ENCODE results near the gene AXIN2.
"Not testable (repeated sequence)": the region's sequence is repeated elsewhere in the genome, so short reads cannot be mapped to it uniquely, and the experiment has no call there.

Gene AXIN2

DNA sequence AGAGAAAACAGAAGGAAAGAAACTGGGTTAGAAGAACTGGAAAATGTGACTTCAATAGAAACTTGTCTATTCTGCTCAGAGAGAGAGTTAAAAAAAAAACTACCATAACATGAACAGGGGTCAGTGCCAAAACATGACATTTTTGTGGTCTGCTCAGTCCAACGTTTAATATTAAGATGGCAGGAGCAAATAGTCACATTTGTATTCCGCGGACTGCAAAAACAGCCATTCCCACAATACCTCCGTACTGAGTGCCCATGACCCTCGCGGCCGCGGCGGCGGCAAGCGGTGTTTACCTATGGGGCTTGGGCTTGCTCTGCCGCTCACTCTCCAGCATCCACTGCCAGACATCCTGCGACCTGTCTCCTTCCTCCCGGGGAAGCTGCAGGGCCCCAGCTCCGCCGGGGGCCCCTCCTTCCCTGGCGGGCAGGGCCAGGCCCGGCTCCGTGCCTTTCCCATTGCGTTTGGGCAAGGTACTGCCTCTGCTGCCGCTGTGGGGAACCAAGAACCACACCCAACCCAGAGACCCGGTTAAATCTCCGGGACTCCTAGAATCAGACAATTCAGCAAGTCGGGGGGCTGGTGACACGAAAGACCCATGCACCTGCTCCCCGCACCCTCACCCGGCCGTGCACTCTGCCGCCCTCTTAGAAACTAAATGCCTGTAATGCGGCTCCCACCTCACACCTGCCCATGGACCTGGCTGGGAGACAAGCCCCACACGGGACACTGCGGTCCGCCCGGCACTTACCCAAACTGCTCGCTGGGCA lies 24.7 kb downstream of the AXIN2 start:
- no peak for DNase-seq

DNA sequence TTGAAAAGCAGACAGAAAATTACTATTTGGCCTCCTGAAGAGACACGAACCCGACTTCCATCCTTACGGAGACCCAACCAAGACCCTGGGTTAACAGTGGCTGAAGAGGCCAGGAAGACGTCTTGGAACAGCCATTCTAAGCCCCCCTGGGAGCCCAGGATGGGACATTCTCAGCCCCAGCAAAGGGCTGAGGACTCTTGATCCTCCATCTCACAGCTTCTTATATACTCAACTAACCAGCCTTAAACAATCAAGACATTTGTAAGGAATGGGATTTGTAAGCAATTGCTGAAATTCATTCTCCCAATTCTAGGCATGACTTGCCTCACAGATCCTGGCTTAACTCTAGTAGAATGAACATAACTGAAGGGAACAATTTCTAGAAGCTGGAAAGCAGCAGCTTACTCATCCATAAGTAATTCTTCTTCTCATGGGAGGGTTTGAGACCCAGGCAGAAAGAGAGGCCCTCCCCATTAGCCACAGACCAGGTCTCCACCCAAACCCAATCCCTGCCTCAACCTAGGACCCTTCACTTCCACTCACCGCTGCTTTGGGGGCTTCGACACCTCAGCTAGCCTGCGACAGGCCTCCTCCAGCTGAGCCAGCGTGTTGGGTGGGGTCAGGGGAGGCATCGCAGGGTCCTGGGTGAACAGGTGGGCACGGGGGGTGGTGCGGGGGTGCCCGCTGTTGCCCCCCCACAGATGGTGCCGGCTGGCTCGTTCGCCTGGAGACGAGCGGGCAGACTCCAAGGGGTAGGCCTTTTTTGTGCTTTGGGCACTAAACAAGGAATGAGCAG lies 25.5 kb downstream of the AXIN2 start:
- no peak for DNase-seq

DNA sequence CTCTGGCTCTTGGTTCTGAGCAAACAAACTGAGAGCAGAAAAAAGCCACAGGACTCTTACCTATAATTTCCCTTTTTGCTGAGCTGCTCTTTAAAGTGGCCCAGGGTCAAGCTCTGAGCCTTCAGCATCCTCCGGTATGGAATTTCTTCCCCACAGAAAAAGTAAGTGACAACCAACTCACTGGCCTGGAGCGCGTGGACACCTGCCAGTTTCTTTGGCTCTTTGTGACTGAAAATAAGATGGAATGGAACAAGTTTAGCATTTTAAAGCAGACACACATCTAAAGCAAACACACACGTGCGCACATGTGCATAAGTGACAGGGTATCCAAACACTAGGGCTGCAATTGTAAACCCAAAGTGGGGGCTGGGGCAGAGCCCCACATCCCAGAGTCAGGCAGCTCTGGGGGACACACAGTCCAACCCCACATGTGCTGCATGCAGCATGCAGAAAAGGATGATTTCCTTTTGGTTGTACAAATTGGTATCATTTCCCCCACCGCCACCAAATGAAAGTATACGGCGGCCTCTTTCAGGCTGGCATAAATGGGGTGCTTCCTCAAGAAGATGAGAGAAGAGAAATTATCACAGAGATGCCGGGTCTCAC lies 27.5 kb downstream of the AXIN2 start:
- DNase-seq = no peak

DNA sequence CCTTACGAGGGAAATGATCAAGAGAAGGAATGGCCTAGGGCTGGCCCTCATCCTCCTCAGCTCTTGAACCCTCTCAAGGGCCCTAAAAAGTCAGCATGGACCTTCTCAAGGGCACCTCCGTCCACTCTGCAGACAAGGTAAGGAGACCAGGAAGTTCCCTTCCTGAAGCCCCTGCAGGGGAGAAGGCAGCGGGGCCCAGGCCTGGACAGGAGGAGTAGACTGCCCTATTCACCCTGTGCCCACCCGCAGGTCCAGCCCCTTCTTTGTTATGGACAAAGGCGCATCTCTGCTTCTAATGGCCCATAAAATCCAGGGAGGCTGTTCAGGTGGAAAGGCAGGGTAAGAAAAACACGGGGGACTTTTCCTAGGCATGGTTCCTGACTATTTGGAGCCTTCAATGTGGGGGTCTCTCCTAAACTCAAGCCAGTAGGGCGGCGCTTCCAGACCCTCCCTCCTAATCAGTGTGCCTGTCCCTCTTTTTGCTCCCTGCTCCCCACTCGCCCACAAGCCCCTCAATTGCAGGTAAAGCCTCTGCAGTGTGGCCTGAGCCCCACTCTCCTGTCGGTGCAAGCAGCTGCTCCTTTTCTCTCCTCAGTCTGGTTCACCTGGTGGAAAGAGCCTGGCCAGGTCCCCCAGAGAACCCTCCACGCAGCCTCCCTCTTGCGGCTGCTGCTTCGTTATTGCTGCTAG lies 28.2 kb downstream of the AXIN2 start:
- no peak for DNase-seq

DNA sequence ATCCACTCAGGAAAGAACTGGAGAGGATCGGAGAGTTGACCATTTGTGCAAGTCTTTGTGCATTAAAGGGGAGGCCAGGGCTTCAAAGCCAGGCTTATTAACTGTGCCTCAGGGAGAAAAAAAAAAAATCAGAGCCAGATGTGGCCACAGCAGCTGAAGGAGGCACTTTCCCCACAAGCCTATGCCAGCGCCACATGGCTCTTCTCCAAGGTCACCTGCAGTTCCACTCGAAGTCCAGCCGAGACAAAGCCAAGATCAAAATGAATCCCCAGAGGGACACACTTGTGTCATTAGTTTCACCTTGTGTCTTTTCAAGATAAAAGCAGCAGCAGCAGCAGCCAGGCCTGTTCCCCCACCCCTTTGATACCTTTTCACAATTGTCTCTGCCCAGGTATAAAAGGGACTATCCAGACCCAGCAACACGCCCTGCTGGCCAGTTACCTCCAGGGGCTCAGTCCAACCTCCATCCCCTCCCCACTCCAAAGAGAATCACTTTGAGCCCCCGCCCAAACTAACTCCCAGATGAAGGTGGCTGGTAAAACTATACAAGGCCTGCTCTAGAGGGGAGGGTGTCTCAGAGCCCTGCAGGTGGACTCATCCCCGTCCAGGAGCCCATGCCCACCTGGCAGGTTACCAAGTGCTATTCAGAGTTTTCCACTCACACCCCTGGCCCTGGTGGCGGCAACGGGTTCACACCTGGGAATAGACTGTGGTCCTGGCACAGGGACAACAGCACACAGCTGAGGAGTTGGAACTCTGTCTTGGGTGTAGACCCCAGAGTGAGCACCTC lies 29.2 kb downstream of the AXIN2 start:
- DNase-seq = no peak

DNA sequence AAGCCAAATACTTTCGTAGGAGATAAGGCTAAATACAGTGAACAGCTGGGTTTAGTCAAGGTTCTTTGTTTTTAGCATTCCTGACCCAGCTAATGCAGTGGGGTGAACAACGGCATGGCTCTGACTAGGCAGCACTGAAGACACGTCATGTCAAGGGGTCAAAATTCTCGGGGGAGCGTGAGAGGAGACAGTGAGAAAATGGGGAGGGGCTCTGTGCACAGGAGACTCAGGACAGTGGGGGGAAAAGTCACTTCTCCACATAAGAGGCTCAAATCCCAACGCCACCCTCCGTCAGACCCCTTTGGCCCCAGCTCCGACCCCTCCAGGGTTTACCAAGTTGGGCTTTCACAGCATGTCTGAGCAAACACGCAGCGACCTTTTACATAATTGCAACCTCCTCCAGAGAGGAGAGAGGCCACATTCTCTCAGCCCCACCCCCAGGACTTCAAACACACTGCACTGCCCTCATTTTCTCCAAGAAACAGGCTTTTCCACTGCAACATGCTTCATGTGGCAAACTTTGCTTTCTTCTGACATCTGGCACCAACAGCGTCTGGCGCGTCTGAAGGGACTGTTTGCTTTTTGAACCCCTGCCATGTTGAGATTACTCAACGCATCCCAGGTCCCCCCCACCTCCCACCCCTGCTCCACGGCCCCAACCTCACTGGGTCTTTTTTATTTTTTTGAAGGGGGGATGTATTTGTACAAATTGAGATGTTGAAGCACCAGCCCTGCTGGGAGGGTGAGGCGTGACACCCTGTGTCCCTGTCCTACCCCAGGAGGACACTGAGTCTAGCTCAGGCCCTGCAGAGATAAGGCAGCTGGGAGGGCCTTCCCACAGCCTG lies 30.0 kb downstream of the AXIN2 start:
- DNase-seq = no peak

DNA sequence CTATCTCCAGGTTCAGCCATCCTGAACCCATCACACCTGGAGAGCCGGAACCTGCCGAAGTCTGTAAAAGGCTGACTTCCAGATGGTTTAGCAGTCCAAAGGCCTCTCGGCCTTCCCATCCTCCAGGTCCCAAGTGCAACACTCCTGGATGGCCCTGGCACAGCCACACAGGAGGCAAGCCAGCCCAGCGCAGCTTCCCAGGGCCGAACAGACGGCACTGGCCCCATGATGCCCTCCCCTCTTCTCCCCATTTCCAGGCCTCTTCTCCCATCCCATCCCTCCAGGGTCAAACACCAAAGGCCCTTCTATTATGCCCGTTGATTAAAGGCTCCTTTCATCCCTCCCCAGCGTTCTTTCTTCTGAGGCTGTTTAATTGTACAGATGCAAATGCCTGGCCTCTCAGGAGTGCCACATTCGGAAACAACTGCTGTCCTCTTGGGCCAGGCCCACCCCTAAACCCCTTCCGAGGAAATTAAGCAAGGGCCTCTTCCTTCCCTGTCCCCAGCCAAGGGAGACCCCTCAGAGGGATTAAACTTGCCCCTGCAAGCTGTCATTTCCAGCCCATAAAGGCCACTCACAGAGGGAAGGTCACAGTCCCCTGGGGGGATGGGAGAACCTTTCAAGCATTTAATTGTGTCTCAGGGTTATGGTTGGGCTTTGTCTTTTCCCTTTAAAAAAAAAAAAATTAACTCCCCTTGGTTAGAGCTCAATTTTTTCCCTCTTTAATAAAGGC lies 30.8 kb downstream of the AXIN2 start:
- no peak for DNase-seq

DNA sequence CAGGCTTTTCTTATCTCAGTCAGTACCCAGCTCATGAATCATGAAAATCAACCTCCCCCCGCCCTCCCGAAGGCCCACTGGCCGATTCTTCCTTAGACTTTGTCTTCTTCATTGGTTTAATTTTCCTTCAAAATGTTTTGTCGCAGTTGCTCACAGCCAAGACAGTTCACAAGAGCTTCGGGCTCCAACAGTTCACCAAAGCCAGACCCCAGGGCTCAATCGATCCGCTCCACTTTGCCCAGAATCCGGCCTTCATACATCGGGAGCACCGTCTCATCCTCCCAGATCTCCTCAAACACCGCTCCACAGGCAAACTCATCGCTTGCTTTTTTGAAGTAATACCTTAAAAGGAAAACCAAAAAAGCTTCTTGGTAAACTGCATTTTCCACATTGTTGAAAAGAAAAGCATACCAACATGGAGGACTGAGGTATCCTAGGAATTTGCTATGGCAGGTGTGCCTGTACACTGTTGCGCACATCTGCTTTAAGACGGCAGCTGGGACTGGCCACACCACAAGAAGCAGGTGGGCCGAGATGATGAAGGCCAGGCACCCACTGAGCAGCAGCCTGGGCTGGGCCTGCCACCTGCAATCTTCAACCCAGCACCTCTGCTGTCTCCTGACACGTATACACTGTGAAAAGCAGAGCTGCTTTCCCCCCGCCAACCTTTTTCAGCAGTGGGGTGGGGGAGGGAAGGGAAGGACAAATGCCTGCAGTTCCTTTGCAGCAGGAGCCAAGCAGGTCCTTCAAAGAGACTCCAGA lies 31.5 kb downstream of the AXIN2 start:
- DNase-seq = no peak

DNA sequence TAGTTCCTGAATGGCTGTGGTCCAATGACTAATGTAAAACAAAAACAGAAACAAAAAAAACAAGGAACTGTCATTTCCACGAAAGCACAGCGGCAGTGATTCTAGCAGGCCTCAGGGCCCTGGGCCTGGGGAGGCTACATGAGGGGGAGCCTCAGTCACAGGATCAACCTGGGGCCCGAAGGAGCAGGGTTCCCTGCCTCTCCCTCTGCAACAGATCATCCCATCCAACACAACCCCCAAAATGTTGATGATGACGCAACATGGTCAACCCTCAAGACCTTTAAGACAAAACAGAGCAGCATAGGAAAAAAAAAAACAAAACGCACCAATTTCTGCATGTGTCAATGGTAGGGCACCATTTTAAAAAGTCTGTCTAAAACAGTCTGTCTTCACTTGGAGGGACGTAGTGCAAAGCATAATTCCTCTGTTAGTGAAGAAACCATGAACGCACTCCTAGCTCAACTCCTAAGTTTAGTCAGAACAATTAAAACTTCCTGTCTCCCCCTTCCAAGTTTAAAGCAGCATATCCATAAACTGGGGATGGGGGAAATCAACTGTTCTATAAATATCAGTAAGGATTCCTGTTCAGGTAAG lies 32.3 kb downstream of the AXIN2 start:
- no peak for DNase-seq

DNA sequence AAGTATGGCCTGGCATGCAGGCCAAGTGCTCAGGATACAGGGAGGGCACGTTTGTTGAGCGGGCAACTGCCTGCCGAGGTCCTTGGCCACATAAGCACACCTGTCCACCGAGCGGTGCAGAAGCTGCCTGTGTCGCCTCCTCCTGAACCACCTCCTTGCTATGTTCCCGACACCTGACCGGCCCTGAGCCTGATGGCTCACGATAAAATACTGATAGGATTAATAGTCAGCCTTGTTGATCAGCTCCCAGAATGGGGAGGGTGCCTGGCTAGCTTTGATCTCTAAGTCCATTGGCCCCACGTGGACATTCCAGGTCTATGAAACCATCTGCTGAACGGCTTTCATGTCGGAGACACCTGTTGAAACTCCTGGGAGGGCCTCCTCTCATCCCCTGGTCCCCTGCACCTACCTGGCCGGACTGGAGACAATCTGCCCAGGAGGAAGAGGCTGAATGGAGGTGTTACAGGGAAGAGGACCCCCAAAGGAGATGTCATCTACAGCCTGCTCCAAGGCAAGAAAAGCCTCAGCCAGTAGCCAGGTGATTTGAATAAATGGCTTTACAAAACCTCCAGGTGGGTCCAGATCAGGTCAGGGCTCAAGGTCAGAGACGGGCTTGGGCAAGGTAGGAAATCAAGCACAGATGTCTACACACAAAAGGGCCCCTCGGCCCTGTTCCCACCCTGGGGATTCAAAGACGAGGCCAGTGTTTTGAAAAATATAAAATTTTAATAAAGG lies 33.4 kb downstream of the AXIN2 start:
- DNase-seq = no peak

DNA sequence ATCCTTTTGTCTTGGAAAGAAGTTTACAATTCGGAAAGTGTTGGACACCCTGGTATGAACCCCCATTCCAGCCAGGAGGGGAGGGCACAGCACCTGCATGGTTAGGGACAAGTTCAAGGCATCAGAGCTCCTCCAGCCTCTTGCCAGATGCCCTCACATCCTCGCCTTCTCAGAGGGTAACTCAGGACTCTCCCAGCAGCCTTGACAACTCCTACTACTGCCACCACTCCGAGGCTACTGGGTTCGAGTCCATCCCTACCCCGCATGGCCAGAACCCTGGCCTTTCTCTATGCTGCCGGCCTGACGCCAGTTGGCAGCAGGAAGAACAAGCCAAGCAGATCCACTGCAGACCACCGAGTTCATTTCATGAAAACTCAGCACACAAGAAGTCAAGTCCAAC lies 34.1 kb downstream of the AXIN2 start:
- DNase-seq = no peak

DNA sequence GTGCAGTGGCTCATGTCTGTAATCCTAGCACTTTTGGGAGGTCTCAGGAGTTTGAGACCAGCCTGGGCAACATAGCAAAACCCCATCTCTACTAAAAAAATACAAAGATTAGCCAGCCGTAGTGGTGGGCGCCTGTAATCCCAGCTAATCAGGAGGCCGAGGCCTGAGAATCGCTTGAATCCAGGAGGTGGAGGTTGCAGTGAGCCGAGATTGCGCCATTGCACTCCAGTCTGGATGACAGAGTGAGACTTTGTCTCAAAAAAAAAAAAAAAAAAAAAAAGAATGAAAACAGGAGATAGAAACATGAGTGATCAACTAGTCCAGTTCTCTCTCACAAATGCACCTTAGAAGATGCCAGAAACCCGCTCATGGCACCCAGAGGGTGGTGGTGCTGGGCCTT lies 34.6 kb downstream of the AXIN2 start:
- DNase-seq = not testable (repeated sequence)

DNA sequence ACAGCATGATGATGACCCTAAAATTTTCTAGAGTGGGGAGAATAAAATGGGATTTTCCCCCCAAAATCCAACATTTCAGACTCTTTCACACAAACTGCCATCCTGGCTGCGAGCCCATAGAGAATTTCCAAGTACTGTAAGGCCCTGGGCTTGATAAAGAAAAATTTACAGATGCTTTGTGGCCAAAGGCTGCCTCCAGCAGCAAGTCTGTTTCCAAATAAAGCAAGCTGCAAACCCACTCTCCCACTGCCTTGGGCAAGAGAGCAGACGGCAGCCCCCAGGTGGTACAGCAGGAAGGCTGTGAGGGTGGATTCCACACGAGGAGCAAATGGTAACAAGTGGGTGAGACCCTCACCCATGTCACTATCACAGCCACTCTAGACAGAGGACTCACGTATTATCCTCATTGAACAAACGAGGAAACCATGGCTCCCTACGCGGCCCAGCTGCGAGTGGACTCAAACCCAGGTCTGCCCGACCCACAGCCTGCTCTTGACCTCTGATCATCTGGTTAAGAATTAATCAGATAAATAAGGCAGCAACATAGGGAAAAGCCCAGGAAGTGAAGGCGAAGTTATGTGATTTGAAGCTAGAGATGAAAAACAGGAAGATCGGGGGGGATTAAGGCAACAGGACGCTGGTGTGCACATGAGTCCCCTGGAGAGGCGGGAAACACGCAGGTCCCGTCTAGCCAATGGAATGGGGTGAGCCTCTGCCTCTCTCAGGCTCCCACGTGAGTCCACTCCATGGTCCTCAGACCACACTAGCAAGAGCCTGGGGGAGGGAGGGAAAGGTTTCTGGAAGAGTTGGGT lies 37.4 kb downstream of the AXIN2 start:
- DNase-seq = no peak

DNA sequence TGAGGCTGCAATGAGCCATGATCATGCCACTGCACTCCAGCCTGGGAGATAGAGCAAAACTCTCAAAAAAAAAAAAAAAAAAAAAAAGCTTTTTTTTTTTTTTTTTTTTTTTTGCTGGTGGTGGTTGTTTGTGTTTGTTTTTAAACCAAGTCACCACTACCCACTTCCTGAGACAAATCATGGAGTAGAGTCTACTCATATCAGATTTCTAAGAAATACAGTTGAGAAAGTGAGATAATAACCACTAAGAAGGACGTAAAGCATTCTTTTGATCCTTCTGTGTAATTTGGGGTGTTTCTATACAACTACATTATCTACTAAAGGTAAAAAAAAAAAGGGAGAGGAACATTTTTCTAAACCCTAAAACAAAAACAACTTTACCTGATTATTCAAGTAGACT lies 38.0 kb downstream of the AXIN2 start:
- no peak for DNase-seq

DNA sequence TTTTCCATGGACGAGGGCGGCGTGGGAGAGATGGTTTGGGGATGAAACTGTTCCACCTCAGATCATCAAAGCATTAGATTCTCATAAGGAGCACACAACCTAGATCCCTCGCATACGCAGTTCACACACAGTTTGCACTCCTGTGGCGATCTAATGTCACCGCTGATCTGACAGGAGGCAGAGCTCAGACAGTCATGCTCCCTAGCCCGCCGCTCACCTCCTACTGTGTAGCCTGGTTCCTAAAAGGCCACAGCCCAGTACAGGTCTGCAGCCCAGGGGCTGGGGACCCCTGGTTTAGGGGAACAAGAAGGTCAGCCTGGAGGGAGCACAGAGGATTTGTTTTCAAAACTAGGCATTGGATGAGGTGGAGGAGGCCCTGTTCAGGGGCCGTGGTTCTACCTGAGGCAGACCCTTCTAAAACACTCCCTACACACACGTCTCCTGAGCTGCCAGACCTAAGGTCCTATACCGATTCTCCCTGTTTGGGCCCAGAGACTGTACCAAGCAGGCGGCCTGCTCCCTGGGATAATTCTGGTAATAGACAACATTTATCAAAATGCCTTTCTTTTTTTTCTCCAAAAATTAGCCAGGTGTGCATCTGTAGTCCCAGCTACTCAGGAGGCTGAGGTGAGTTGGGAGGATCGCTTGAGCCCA lies 38.6 kb downstream of the AXIN2 start:
- no peak for DNase-seq

DNA sequence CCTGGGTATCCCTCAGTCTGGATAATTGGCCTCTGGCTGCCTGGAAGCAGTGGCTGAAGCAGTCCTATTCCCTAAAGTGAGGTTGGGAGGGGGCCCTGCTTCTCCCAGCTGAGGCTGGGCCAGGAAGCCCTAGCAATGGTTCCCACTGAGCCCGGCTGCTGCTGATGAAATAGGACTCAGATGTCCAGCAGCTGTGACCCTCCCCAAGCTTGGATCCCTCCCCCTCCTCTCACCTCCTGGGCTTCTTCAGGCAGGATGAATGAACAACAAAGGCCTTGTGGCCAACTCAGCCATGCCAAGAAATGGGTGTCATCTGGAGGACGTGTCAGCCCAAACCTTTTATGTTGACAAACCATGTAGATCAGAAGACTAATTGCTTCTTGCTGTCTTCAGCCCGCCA lies 42.0 kb downstream of the AXIN2 start:
- DNase-seq = no peak

DNA sequence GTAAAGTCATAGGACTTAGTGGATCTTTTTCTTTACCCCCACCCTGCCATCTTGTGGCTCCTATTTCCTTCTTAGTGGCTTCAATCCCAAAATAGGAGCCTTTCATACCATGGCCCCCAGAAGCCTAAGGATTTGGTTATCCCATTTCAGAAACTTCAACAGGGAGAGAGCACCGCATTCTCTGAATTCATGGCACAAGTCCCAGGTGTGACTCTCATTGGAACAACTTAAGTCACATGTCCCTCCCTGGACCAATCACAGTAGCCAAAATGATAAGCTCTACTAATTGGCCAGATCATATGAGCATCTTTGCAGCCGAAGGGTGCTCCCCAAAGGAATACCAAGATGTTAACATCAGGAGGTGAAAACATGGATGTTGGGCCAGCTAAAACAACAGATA lies 43.2 kb downstream of the AXIN2 start:
- DNase-seq = no peak
